HL-60 (cell line): ENCODE data around the gene MLXIP.

ENCODE experiments used
- POLR2AphosphoS5 ChIP-seq: IDR thresholded peaks from 2 replicates; pipeline ENCODE4 v1.6.1; 2012; ENCODE audit warnings: low read depth
- SPI1 ChIP-seq: IDR thresholded peaks from 2 replicates; pipeline ENCODE4 v1.6.1; 2012; ENCODE audit warnings: low read depth, mild to moderate bottlenecking, borderline replicate concordance
- TF ChIP-seq, protein P1 (sequence below): IDR thresholded peaks from one replicate; pipeline ENCODE4 v1.5.1; 2011; ENCODE audit warnings: low read length, control low read depth, inconsistent platforms; ENCODE audit not compliant: insufficient read depth

GRCh38 chr12:122124370-122124769, 45.8 kb downstream of the MLXIP start:
- TF ChIP-seq, protein P1, sequence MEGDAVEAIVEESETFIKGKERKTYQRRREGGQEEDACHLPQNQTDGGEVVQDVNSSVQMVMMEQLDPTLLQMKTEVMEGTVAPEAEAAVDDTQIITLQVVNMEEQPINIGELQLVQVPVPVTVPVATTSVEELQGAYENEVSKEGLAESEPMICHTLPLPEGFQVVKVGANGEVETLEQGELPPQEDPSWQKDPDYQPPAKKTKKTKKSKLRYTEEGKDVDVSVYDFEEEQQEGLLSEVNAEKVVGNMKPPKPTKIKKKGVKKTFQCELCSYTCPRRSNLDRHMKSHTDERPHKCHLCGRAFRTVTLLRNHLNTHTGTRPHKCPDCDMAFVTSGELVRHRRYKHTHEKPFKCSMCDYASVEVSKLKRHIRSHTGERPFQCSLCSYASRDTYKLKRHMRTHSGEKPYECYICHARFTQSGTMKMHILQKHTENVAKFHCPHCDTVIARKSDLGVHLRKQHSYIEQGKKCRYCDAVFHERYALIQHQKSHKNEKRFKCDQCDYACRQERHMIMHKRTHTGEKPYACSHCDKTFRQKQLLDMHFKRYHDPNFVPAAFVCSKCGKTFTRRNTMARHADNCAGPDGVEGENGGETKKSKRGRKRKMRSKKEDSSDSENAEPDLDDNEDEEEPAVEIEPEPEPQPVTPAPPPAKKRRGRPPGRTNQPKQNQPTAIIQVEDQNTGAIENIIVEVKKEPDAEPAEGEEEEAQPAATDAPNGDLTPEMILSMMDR = no peak
- no peak for TF ChIP-seq POLR2AphosphoS5
- TF ChIP-seq SPI1 = no peak
